ENCODE measurements around the gene PEX12. TPM values are rescaled to one million over a fixed set of nuclear protein-coding genes. Genes with fewer than 3 reads are reported as not detected.
"Not testable (repeated sequence)": the region's sequence is repeated elsewhere in the genome, so short reads cannot be mapped to it uniquely, and the experiment has no call there.

Gene PEX12
- total RNA-seq, 1 experiment from 2014 or later: 5.8 TPM

GRCh38 chr17:35536664-35537171 is 41.7 kb downstream of the PEX12 start:
- Histone ChIP-seq H3F3A (ENCODE audit: insufficient read depth, low read depth) (no peaks in the 10 kb centered on the region), H3K27me3 (ENCODE audit: insufficient read depth, low read depth) (no peaks in the 10 kb centered on the region), H3K27ac (no peak overlapping the region), H3K4me3 (no peak overlapping the region), H3K4me1 (replicated peaks; ENCODE audit: insufficient read depth) (no peaks in the 10 kb centered on the region), H3K4me2 (no peak overlapping the region), H3K9me2 (ENCODE audit: insufficient read depth) (no peaks in the 10 kb centered on the region), H3K9me3 (ENCODE audit: insufficient read depth, low read depth) (no peaks in the 10 kb centered on the region), H3K36me3 (ENCODE audit: low read depth) (no peaks in the 10 kb centered on the region), H3K79me2 (ENCODE audit: low read depth) (no peaks in the 10 kb centered on the region), H2AFZ (no peak overlapping the region), H4K20me1 (ENCODE audit: insufficient read depth) (no peaks in the 10 kb centered on the region)
- DNase-seq: no peak
- no TSS peak for BruUV-seq (replicated peaks)
- ChIA-PET POLR2A (ENCODE audit: unreplicated experiment) (no interaction called here), CTCF (no interaction called here)
- TF ChIP-seq EZH2 (IDR thresholded peaks at IDR 0.05; ENCODE audit: low read depth) (no peak), CTCF (conservative IDR thresholded peaks at IDR 0.05) (no peak)
- intact Hi-C loops (cut with micrococcal nuclease; ENCODE audit: unreplicated experiment): loop anchor here (5.0 to 10.0 kb wide), 4 partner anchors 211 to 1332 kb away; partner anchors contain the start of gene LIG3

GRCh38 chr17:35535406-35535805 is 43.0 kb downstream of the PEX12 start:
- BruUV-seq (replicated peaks); H3K36me3 ChIP-seq (ENCODE audit: low read depth); H3K4me3 ChIP-seq; H3K4me1 ChIP-seq (replicated peaks; ENCODE audit: insufficient read depth); H3K27ac ChIP-seq; CTCF ChIA-PET; H3K9me2 ChIP-seq (ENCODE audit: insufficient read depth); H3K79me2 ChIP-seq (ENCODE audit: low read depth); H3K9me3 ChIP-seq (ENCODE audit: insufficient read depth, low read depth); H3K4me2 ChIP-seq; H2AFZ ChIP-seq; DNase-seq; H4K20me1 ChIP-seq (ENCODE audit: insufficient read depth); POLR2A ChIA-PET (ENCODE audit: unreplicated experiment); H3F3A ChIP-seq (ENCODE audit: insufficient read depth, low read depth); H3K27me3 ChIP-seq (ENCODE audit: insufficient read depth, low read depth): not testable (repeated sequence)
- intact Hi-C loops (cut with micrococcal nuclease; ENCODE audit: unreplicated experiment): loop anchor here (5.0 to 10.0 kb wide), 4 partner anchors 212 to 1331 kb away; partner anchors contain the start of gene LIG3

- Histone ChIP-seq H3K9me3 (ENCODE audit: insufficient read depth, low read depth) (no peaks in the 10 kb centered on the region), H3F3A (ENCODE audit: insufficient read depth, low read depth) (no peaks in the 10 kb centered on the region), H3K4me3 (no peak overlapping the region), H2AFZ (no peak overlapping the region), H3K4me2 (no peak overlapping the region), H3K9me2 (ENCODE audit: insufficient read depth) (no peaks in the 10 kb centered on the region), H3K27ac (no peak overlapping the region), H3K4me1 (replicated peaks; ENCODE audit: insufficient read depth) (no peaks in the 10 kb centered on the region), H3K79me2 (ENCODE audit: low read depth) (no peaks in the 10 kb centered on the region), H4K20me1 (ENCODE audit: insufficient read depth) (no peaks in the 10 kb centered on the region), H3K36me3 (ENCODE audit: low read depth) (no peaks in the 10 kb centered on the region), H3K27me3 (ENCODE audit: insufficient read depth, low read depth) (no peaks in the 10 kb centered on the region)
- BruUV-seq (replicated peaks): no TSS peak
- intact Hi-C loops (cut with micrococcal nuclease; ENCODE audit: unreplicated experiment): loop anchor here (5.0 to 10.0 kb wide), 6 partner anchors 213 to 1330 kb away; partner anchors contain the start of genes LIG3 and NLE1
- ChIA-PET POLR2A (ENCODE audit: unreplicated experiment) (no interaction called here), CTCF (no interaction called here)
- DNase-seq: no peak
- TF ChIP-seq EZH2 (IDR thresholded peaks at IDR 0.05; ENCODE audit: low read depth): no peak
- no peak for TF ChIP-seq CTCF (conservative IDR thresholded peaks at IDR 0.05)
Measured at GRCh38 chr17:35534576-35535093, 43.7 kb downstream of the PEX12 start.

- CTCF ChIA-PET: no interaction called here
- no TSS peak for BruUV-seq (replicated peaks)
Measured at GRCh38 chr17:35531160-35531559, 47.2 kb downstream of the PEX12 start.

More at GRCh38 chr17:35531160-35531559, 47.2 kb downstream of the PEX12 start:
- no peaks in the 10 kb centered on the region for H4K20me1 ChIP-seq (ENCODE audit: insufficient read depth)
- POLR2A ChIA-PET (ENCODE audit: unreplicated experiment): no interaction called here
- no peaks in the 10 kb centered on the region for H3K79me2 ChIP-seq (ENCODE audit: low read depth)
- H3K4me3 ChIP-seq: no peak overlapping the region
- intact Hi-C loops (cut with micrococcal nuclease; ENCODE audit: unreplicated experiment): loop anchor here (5.0 to 10.0 kb wide), 4 partner anchors 274 to 1326 kb away; partner anchors contain the start of genes LIG3 and NLE1
- no peaks in the 10 kb centered on the region for H3F3A ChIP-seq (ENCODE audit: insufficient read depth, low read depth)
- no peak for TF ChIP-seq EZH2 (IDR thresholded peaks at IDR 0.05; ENCODE audit: low read depth)
- no peaks in the 10 kb centered on the region for H3K9me3 ChIP-seq (ENCODE audit: insufficient read depth, low read depth)
- peaks cover 6% of the 10 kb centered on the region for H3K27me3 ChIP-seq (ENCODE audit: insufficient read depth, low read depth)
- no peak overlapping the region for H3K27ac ChIP-seq
- H3K9me2 ChIP-seq (ENCODE audit: insufficient read depth): no peaks in the 10 kb centered on the region
- no peak overlapping the region for H3K4me2 ChIP-seq
- no peak for DNase-seq
- no peaks in the 10 kb centered on the region for H3K4me1 ChIP-seq (replicated peaks; ENCODE audit: insufficient read depth)
- H3K36me3 ChIP-seq (ENCODE audit: low read depth): no peaks in the 10 kb centered on the region
- H2AFZ ChIP-seq: no peak overlapping the region

Measured in PC-9 (cell line).